Body of pancreas (tissue), 4 donors: Measurements from ENCODE around the gene KCNIP4.

Experiments used
- POLR2A ChIP-seq, 3 donors: fragments of 450-650 bp; IDR thresholded peaks; one replicate each; pipeline ENCODE4 v1.6.1; 2016; ENCODE audit warnings: antibody characterized with exemption in 3 of 3, mild to moderate bottlenecking in 2 of 3
- TF ChIP-seq, protein P1 (sequence below), 7 experiments: fragments of 450-650 bp in 4 of 7; fragments of 200-600 bp in 3 of 7; sonication (generic) in 3 of 7; IDR thresholded peaks; one replicate each; pipeline ENCODE4 v1.5.1; 2016 to 2019; ENCODE audit warnings: antibody characterized with exemption in 7 of 7

DNA sequence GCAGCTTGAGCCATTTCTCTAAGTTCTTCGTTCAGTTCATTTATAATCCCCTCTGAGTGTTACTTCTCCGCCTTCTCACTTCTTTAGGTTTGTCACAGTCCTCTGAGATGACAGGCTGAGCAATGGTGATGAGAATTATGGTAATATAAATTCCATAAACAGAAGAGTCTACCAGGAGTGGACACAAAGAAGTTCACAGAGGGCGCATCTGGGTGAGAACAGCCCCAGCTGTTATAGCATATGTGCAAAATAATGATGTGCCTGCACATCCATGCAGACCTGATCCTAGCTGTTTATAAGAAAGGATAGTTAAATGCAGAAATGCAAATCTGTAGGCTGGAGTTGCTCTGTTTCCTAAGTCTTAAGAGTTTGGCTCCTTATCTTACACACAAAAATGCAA lies 377.5 kb downstream of the KCNIP4 start:
- TF ChIP-seq, protein P1, sequence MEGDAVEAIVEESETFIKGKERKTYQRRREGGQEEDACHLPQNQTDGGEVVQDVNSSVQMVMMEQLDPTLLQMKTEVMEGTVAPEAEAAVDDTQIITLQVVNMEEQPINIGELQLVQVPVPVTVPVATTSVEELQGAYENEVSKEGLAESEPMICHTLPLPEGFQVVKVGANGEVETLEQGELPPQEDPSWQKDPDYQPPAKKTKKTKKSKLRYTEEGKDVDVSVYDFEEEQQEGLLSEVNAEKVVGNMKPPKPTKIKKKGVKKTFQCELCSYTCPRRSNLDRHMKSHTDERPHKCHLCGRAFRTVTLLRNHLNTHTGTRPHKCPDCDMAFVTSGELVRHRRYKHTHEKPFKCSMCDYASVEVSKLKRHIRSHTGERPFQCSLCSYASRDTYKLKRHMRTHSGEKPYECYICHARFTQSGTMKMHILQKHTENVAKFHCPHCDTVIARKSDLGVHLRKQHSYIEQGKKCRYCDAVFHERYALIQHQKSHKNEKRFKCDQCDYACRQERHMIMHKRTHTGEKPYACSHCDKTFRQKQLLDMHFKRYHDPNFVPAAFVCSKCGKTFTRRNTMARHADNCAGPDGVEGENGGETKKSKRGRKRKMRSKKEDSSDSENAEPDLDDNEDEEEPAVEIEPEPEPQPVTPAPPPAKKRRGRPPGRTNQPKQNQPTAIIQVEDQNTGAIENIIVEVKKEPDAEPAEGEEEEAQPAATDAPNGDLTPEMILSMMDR (IDR thresholded peaks at IDR 0.05), result no peak
- TF ChIP-seq POLR2A (IDR thresholded peaks at IDR 0.05), result no peak
